CD1c-positive myeloid dendritic cell (primary cell): ENCODE measurements around the gene APBA1.

ENCODE experiments used
- DNase-seq: peaks from one replicate; pipeline ENCODE4 v3.0.0-alpha.2; 2016; ENCODE audit errors: extremely low spot score

APBA1 gene

GRCh38 chr9:69397384-69398214 lies 274.6 kb downstream of the APBA1 start:
- DNase-seq, result no peak

- DNase-seq, result no peak
These were observed 275.4 kb downstream of the APBA1 start for GRCh38 chr9:69396759-69397158.

- no peak for DNase-seq
These were observed 276.5 kb downstream of the APBA1 start for GRCh38 chr9:69395718-69396117.

- no peak for DNase-seq
These were observed 278.7 kb downstream of the APBA1 start for GRCh38 chr9:69393425-69393824.

GRCh38 chr9:69392826-69393225 lies 279.3 kb downstream of the APBA1 start:
- no peak for DNase-seq

- DNase-seq, result no peak
These were observed 280.2 kb downstream of the APBA1 start for GRCh38 chr9:69391946-69392345.

- no peak for DNase-seq
These were observed 280.7 kb downstream of the APBA1 start for GRCh38 chr9:69391487-69391886.

GRCh38 chr9:69389437-69389995 lies 282.7 kb downstream of the APBA1 start:
- DNase-seq, result no peak

- no peak for DNase-seq
These were observed 283.6 kb downstream of the APBA1 start for GRCh38 chr9:69388596-69388995.

GRCh38 chr9:69386651-69387050 lies 285.5 kb downstream of the APBA1 start:
- DNase-seq, result no peak

- no peak for DNase-seq
These were observed 286.6 kb downstream of the APBA1 start for GRCh38 chr9:69385581-69386033.

GRCh38 chr9:69382135-69382534 lies 290.0 kb downstream of the APBA1 start:
- no peak for DNase-seq

- DNase-seq, result no peak
These were observed 291.4 kb downstream of the APBA1 start for GRCh38 chr9:69380811-69381210.

- DNase-seq, result no peak
These were observed 291.9 kb downstream of the APBA1 start for GRCh38 chr9:69380301-69380700.

- DNase-seq, result no peak
These were observed 292.7 kb downstream of the APBA1 start for GRCh38 chr9:69379270-69379982.

GRCh38 chr9:69377981-69378380 lies 294.2 kb downstream of the APBA1 start:
- DNase-seq, result no peak
